HG03342 (cell line): Measurements from ENCODE around the gene C11orf91.
"Not testable (repeated sequence)": the region's sequence is repeated elsewhere in the genome, so short reads cannot be mapped to it uniquely, and the experiment has no call there.

Experiments used
- ATAC-seq: cut with Tn5 transposase; IDR thresholded peaks from one replicate; pipeline ENCODE4 v1.9.1; 2021; ENCODE audit warnings: mild to moderate bottlenecking, moderate library complexity; ENCODE audit not compliant: unreplicated experiment

The C11orf91 gene

GRCh38 chr11:33722590-33723234 lies 22.1 kb upstream of the C11orf91 start:
- peak; percentile 74 for ATAC-seq

GRCh38 chr11:33721984-33722383 lies 21.4 kb upstream of the C11orf91 start:
- no peak for ATAC-seq

- no peak for ATAC-seq
Measured at GRCh38 chr11:33721426-33721825, 20.8 kb upstream of the C11orf91 start.

GRCh38 chr11:33719587-33719986 lies 19.0 kb upstream of the C11orf91 start:
- no peak for ATAC-seq

- ATAC-seq = no peak
Measured at GRCh38 chr11:33718440-33718839, 17.8 kb upstream of the C11orf91 start.

GRCh38 chr11:33716243-33716642 lies 15.6 kb upstream of the C11orf91 start:
- no peak for ATAC-seq

- no peak for ATAC-seq
Measured at GRCh38 chr11:33713856-33714398, 13.3 kb upstream of the C11orf91 start.

GRCh38 chr11:33713151-33713855 lies 12.7 kb upstream of the C11orf91 start:
- ATAC-seq = no peak

GRCh38 chr11:33712436-33712835 lies 11.8 kb upstream of the C11orf91 start:
- no peak for ATAC-seq

- no peak for ATAC-seq
Measured at GRCh38 chr11:33709466-33709865, 8.8 kb upstream of the C11orf91 start.

- no peak for ATAC-seq
Measured at GRCh38 chr11:33708985-33709384, 8.4 kb upstream of the C11orf91 start.

- ATAC-seq = not testable (repeated sequence)
Measured at GRCh38 chr11:33707831-33708230, 7.2 kb upstream of the C11orf91 start.

GRCh38 chr11:33706966-33707365 lies 6.3 kb upstream of the C11orf91 start:
- no peak for ATAC-seq

GRCh38 chr11:33706546-33706945 lies 5.9 kb upstream of the C11orf91 start:
- ATAC-seq = no peak

- no peak for ATAC-seq
Measured at GRCh38 chr11:33704240-33705002, 3.8 kb upstream of the C11orf91 start.

- no peak for ATAC-seq
Measured at GRCh38 chr11:33703788-33704187, 3.2 kb upstream of the C11orf91 start.

GRCh38 chr11:33703234-33703633 lies 2.6 kb upstream of the C11orf91 start:
- no peak for ATAC-seq

GRCh38 chr11:33701302-33702230 lies 940 bp upstream of the C11orf91 start:
- no peak for ATAC-seq

- ATAC-seq = no peak
Measured at GRCh38 chr11:33700063-33700501, 544 bp downstream of the C11orf91 start.

- no peak for ATAC-seq
Measured at GRCh38 chr11:33699515-33700062, 1.0 kb downstream of the C11orf91 start.
